Activated T-cell treated with anti-CD3 and anti-CD28 coated beads, Interleukin-2, amount 50 U/mL, for 24 hours (primary cell): ENCODE data around the gene TTPAL.
A peak's percentile ranks its signal among the peaks of the same experiment; 100 is the strongest.

Experiments
- DNase-seq: peaks from one replicate; pipeline ENCODE4 v3.0.0-alpha.2; 2020
- H3K27ac Mint-ChIP-seq: 2 replicates; pipeline ENCODE4 v1.8.0; 2020; ENCODE audit warnings: mild to moderate bottlenecking, mixed read lengths
- H3K27me3 Mint-ChIP-seq: 2 replicates; pipeline ENCODE4 v1.8.0; 2020; ENCODE audit warnings: mixed read lengths
- H3K36me3 Mint-ChIP-seq: 2 replicates; pipeline ENCODE4 v1.8.0; 2020; ENCODE audit warnings: low read depth, mixed read lengths
- H3K4me1 Mint-ChIP-seq: 2 replicates; pipeline ENCODE4 v1.8.0; 2020; ENCODE audit warnings: low read depth, mixed read lengths
- H3K4me3 Mint-ChIP-seq: 2 replicates; pipeline ENCODE4 v1.8.0; 2020; ENCODE audit warnings: mild to moderate bottlenecking, moderate library complexity, mixed read lengths
- H3K9me3 Mint-ChIP-seq: 2 replicates; pipeline ENCODE4 v1.8.0; 2020; ENCODE audit warnings: mixed read lengths

The TTPAL gene

GRCh38 chr20:44475694-44476560 is at the start of gene TTPAL:
Gene TTPAL (plus strand): TSS chr20:44475874. CDS start chr20:44480000, 4,126 bp downstream.
- Mint-ChIP-seq H3K36me3 (peaks cover 25% of the 10 kb centered on the region), H3K4me3 (peak within 1 kb of the TSS; percentile 97), H3K27me3 (no peaks in the 10 kb centered on the region), H3K9me3 (no peaks in the 10 kb centered on the region), H3K4me1 (peaks cover 23% of the 10 kb centered on the region), H3K27ac (peak within 1 kb of the TSS; percentile 99)
- peak; percentile 95 for DNase-seq

- Mint-ChIP-seq H3K4me3 (no peak overlapping the region), H3K4me1 (no peaks in the 10 kb centered on the region), H3K36me3 (no peaks in the 10 kb centered on the region), H3K27me3 (no peaks in the 10 kb centered on the region), H3K9me3 (no peaks in the 10 kb centered on the region), H3K27ac (no peak overlapping the region)
- DNase-seq = no peak
Observed at GRCh38 chr20:44425923-44426322, 49.8 kb upstream of the TTPAL start.

- no peaks in the 10 kb centered on the region for H3K36me3 Mint-ChIP-seq
- no peaks in the 10 kb centered on the region for H3K27me3 Mint-ChIP-seq
- no peak overlapping the region for H3K4me3 Mint-ChIP-seq
- H3K9me3 Mint-ChIP-seq = no peaks in the 10 kb centered on the region
- DNase-seq = no peak
- H3K4me1 Mint-ChIP-seq = no peaks in the 10 kb centered on the region
- H3K27ac Mint-ChIP-seq = no peak overlapping the region
Observed at GRCh38 chr20:44426879-44427790, 48.5 kb upstream of the TTPAL start.

- no peaks in the 10 kb centered on the region for H3K36me3 Mint-ChIP-seq
- no peak overlapping the region for H3K4me3 Mint-ChIP-seq
- DNase-seq = no peak
- H3K4me1 Mint-ChIP-seq = no peaks in the 10 kb centered on the region
- no peaks in the 10 kb centered on the region for H3K27me3 Mint-ChIP-seq
- H3K9me3 Mint-ChIP-seq = no peaks in the 10 kb centered on the region
- no peak overlapping the region for H3K27ac Mint-ChIP-seq
Observed at GRCh38 chr20:44427804-44428173, 47.9 kb upstream of the TTPAL start.

- no peak overlapping the region for H3K4me3 Mint-ChIP-seq
- H3K9me3 Mint-ChIP-seq = no peaks in the 10 kb centered on the region
- no peak for DNase-seq
Observed at GRCh38 chr20:44428174-44429016, 47.3 kb upstream of the TTPAL start.

GRCh38 chr20:44429017-44429339 is 46.7 kb upstream of the TTPAL start:
- no peak for DNase-seq
- no peaks in the 10 kb centered on the region for H3K9me3 Mint-ChIP-seq
- no peak overlapping the region for H3K4me3 Mint-ChIP-seq
- no peaks in the 10 kb centered on the region for H3K27me3 Mint-ChIP-seq
- H3K36me3 Mint-ChIP-seq = no peaks in the 10 kb centered on the region
- no peaks in the 10 kb centered on the region for H3K4me1 Mint-ChIP-seq
- H3K27ac Mint-ChIP-seq = no peak overlapping the region

More at GRCh38 chr20:44428174-44429016, 47.3 kb upstream of the TTPAL start:
- Mint-ChIP-seq H3K27ac (no peak overlapping the region), H3K27me3 (no peaks in the 10 kb centered on the region), H3K4me1 (no peaks in the 10 kb centered on the region), H3K36me3 (no peaks in the 10 kb centered on the region)

- H3K9me3 Mint-ChIP-seq = no peaks in the 10 kb centered on the region
- H3K27ac Mint-ChIP-seq = no peak overlapping the region
- no peak overlapping the region for H3K4me3 Mint-ChIP-seq
- no peaks in the 10 kb centered on the region for H3K4me1 Mint-ChIP-seq
- DNase-seq = no peak
- H3K27me3 Mint-ChIP-seq = no peaks in the 10 kb centered on the region
- no peaks in the 10 kb centered on the region for H3K36me3 Mint-ChIP-seq
Observed at GRCh38 chr20:44429419-44430269, 46.0 kb upstream of the TTPAL start.

- H3K27me3 Mint-ChIP-seq = no peaks in the 10 kb centered on the region
- H3K27ac Mint-ChIP-seq = no peak overlapping the region
- no peak overlapping the region for H3K4me3 Mint-ChIP-seq
- no peaks in the 10 kb centered on the region for H3K36me3 Mint-ChIP-seq
- no peaks in the 10 kb centered on the region for H3K9me3 Mint-ChIP-seq
- no peaks in the 10 kb centered on the region for H3K4me1 Mint-ChIP-seq
- no peak for DNase-seq
Observed at GRCh38 chr20:44430270-44431065, 45.2 kb upstream of the TTPAL start.

GRCh38 chr20:44431118-44431501 is 44.6 kb upstream of the TTPAL start:
- no peaks in the 10 kb centered on the region for H3K27me3 Mint-ChIP-seq
- H3K4me3 Mint-ChIP-seq = no peak overlapping the region
- H3K36me3 Mint-ChIP-seq = no peaks in the 10 kb centered on the region
- no peaks in the 10 kb centered on the region for H3K9me3 Mint-ChIP-seq
- DNase-seq = no peak
- no peak overlapping the region for H3K27ac Mint-ChIP-seq
- H3K4me1 Mint-ChIP-seq = no peaks in the 10 kb centered on the region

- DNase-seq = no peak
- Mint-ChIP-seq H3K9me3 (no peaks in the 10 kb centered on the region), H3K4me1 (no peaks in the 10 kb centered on the region), H3K4me3 (no peak overlapping the region), H3K36me3 (no peaks in the 10 kb centered on the region), H3K27ac (no peak overlapping the region), H3K27me3 (no peaks in the 10 kb centered on the region)
Observed at GRCh38 chr20:44431502-44432234, 44.0 kb upstream of the TTPAL start.

GRCh38 chr20:44432618-44433577 is 42.8 kb upstream of the TTPAL start:
- no peak overlapping the region for H3K27ac Mint-ChIP-seq
- no peaks in the 10 kb centered on the region for H3K9me3 Mint-ChIP-seq
- H3K4me1 Mint-ChIP-seq = no peaks in the 10 kb centered on the region
- no peaks in the 10 kb centered on the region for H3K27me3 Mint-ChIP-seq
- no peak for DNase-seq
- no peaks in the 10 kb centered on the region for H3K36me3 Mint-ChIP-seq
- no peak overlapping the region for H3K4me3 Mint-ChIP-seq
